ENCODE measurements around the gene EPAS1.

The EPAS1 gene

DNA sequence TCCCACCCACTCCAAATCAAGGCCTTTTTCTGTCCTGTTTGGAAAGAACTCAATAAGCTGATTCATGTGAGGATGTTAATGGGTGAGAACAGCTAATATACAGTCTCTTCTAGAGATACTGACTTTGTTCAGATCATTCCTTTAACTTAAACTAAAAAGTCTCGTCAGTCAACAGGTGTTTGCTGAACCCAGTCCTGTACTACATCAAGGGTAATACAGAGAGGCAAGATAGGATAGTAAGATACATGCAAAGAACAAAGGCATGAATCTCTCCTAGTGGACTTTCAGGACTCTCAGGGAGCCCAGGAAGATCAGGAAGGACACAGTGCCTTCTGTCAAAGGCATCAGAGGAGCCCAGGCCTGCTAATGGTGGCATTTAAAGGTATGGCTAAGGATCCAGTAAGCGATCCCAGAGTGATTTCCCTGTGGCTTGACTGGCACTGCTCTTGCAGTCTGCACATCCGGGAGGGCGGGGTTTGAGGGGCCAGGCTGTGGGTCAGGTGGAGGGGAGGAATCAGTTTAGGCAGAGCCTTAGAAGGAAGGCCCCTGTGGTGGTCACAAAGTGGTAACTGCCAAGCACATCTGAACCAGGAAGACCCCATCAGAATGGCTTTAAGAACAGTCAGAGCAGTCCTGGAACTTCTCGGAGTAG is 54.0 kb downstream of the EPAS1 start:
- Histone ChIP-seq H3K4me1 (ENCODE audit: control insufficient read depth, low read depth, low read length) (no peaks in the 10 kb centered on the region), H3K27ac (ENCODE audit: low read length) (no peak overlapping the region), H3K9me3 (ENCODE audit: control insufficient read depth, low read depth, low read length) (no peaks in the 10 kb centered on the region), H3K4me3 (ENCODE audit: low read length) (no peak overlapping the region), H3K36me3 (ENCODE audit: control insufficient read depth, low read depth, low read length) (no peaks in the 10 kb centered on the region), H3K9ac (ENCODE audit: low read length) (no peak overlapping the region), H3K27me3 (ENCODE audit: control insufficient read depth, insufficient read depth, low read length) (no peaks in the 10 kb centered on the region)

DNA sequence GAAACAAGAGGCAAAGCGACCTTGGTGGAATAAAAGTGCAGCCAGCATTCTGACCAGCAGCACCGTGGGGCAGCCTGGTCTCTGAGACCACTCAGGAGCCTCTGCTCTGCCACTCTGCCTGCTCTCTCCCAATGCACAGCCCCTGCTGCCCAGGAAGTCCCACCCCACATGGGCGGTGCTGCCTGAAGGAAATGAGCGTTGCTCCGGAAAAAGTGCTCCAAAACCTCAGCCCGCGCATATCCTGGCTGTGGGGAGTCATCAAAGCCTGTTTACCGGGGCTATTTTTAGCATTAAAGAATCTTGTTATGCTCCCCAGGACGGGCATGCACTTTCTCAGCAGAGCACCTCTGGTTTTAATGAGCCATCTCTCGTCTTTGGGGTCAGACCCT is 54.5 kb downstream of the EPAS1 start:
- Histone ChIP-seq H3K27ac (ENCODE audit: low read length) (no peak overlapping the region), H3K36me3 (ENCODE audit: control insufficient read depth, low read depth, low read length) (no peaks in the 10 kb centered on the region), H3K4me1 (ENCODE audit: control insufficient read depth, low read depth, low read length) (no peaks in the 10 kb centered on the region), H3K27me3 (ENCODE audit: control insufficient read depth, insufficient read depth, low read length) (no peaks in the 10 kb centered on the region), H3K9ac (ENCODE audit: low read length) (no peak overlapping the region), H3K9me3 (ENCODE audit: control insufficient read depth, low read depth, low read length) (no peaks in the 10 kb centered on the region), H3K4me3 (ENCODE audit: low read length) (no peak overlapping the region)

DNA sequence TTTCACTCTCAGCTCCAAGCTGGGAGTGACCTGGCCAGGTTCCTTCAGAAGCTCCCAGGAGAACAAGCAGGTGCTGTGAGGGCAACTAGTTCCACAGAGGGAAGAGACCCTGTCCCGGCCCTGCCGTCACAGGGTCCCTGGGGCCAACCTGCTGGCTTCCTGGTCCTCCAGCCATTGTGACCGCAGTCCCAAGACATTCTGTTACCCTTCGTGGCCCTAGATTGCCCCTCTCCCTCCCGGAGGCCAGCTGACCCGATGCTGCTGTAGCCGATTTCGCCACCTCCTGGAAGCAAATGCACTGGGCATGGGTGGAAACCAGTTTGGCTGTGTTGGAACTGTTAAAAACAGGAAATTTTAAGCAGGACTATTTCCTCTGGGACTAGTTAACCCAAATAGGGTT is 55.4 kb downstream of the EPAS1 start:
- Histone ChIP-seq H3K36me3 (ENCODE audit: control insufficient read depth, low read depth, low read length) (no peaks in the 10 kb centered on the region), H3K27ac (ENCODE audit: low read length) (no peak overlapping the region), H3K9me3 (ENCODE audit: control insufficient read depth, low read depth, low read length) (no peaks in the 10 kb centered on the region), H3K9ac (ENCODE audit: low read length) (no peak overlapping the region), H3K4me3 (ENCODE audit: low read length) (no peak overlapping the region), H3K4me1 (ENCODE audit: control insufficient read depth, low read depth, low read length) (no peaks in the 10 kb centered on the region), H3K27me3 (ENCODE audit: control insufficient read depth, insufficient read depth, low read length) (no peaks in the 10 kb centered on the region)

DNA sequence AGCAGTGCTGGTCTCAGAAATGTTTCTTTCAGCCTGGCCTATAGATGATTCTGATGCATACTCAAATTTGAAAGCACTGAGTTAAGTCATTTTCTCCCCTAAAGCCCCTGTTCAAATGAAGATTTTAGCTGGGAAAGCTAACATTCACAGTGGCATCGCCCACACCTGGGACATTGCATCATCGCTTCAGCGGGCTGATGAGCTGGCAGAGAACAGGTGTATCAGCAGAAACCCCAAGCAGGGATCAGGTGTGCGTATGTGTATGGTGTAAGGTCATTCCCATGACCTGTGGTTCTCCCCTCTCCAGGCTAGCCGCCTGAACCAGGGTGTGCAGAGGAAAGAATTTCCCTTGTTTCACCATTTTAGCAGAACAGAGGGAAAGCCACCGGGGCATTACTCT is 56.3 kb downstream of the EPAS1 start:
- Histone ChIP-seq H3K4me1 (ENCODE audit: control insufficient read depth, low read depth, low read length) (no peaks in the 10 kb centered on the region), H3K9me3 (ENCODE audit: control insufficient read depth, low read depth, low read length) (no peaks in the 10 kb centered on the region), H3K9ac (ENCODE audit: low read length) (no peak overlapping the region), H3K27ac (ENCODE audit: low read length) (no peak overlapping the region), H3K4me3 (ENCODE audit: low read length) (no peak overlapping the region), H3K27me3 (ENCODE audit: control insufficient read depth, insufficient read depth, low read length) (no peaks in the 10 kb centered on the region), H3K36me3 (ENCODE audit: control insufficient read depth, low read depth, low read length) (no peaks in the 10 kb centered on the region)

DNA sequence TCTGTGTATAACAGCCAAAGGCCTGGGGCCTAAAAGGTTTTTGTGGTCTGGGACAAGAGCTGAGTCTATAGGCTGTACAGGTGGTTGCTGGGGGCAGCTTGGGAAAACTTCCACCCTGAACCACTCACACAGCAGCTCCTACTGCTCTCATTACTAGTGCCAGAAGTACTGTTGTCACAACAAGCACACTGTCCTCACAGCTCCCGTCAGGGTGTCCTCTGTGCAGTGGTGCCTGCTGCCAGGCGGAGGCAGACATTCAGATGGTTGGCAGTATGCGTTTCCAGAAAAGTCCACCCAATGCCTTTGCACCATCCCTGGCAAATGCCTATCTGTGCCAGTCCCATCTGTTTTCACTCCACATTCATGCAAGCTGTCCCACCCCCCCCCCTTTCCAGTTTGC is 58.5 kb downstream of the EPAS1 start:
- no peaks in the 10 kb centered on the region for H3K27me3 ChIP-seq (ENCODE audit: control insufficient read depth, insufficient read depth, low read length)
- H3K4me1 ChIP-seq (ENCODE audit: control insufficient read depth, low read depth, low read length), result no peaks in the 10 kb centered on the region
- no peaks in the 10 kb centered on the region for H3K36me3 ChIP-seq (ENCODE audit: control insufficient read depth, low read depth, low read length)
- H3K9ac ChIP-seq (ENCODE audit: low read length), result no peak overlapping the region
- no peak overlapping the region for H3K4me3 ChIP-seq (ENCODE audit: low read length)
- H3K9me3 ChIP-seq (ENCODE audit: control insufficient read depth, low read depth, low read length), result no peaks in the 10 kb centered on the region
- no peak overlapping the region for H3K27ac ChIP-seq (ENCODE audit: low read length)

DNA sequence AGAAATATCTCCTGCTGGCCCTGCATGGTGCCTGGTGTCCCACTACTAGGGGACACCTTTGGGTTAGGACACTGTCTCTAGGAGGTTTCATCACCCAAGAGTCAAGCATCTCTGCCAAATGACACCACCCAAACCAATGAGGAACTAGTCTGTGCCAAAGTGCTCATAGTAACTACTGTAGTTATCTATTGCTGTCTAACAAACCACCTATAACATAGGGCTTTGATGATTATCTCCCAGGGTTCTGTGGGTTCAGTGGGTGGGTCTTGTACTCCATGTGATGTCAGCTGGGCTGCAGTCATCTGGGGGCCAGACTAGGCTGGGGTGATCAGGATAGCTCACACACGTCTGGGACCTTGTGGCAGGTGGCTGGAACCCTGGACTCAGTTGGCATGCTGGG is 59.8 kb downstream of the EPAS1 start:
- Histone ChIP-seq H3K27me3 (ENCODE audit: control insufficient read depth, insufficient read depth, low read length) (no peaks in the 10 kb centered on the region), H3K4me3 (ENCODE audit: low read length) (no peak overlapping the region), H3K36me3 (ENCODE audit: control insufficient read depth, low read depth, low read length) (no peaks in the 10 kb centered on the region), H3K4me1 (ENCODE audit: control insufficient read depth, low read depth, low read length) (no peaks in the 10 kb centered on the region), H3K9ac (ENCODE audit: low read length) (no peak overlapping the region), H3K9me3 (ENCODE audit: control insufficient read depth, low read depth, low read length) (no peaks in the 10 kb centered on the region), H3K27ac (ENCODE audit: low read length) (no peak overlapping the region)

DNA sequence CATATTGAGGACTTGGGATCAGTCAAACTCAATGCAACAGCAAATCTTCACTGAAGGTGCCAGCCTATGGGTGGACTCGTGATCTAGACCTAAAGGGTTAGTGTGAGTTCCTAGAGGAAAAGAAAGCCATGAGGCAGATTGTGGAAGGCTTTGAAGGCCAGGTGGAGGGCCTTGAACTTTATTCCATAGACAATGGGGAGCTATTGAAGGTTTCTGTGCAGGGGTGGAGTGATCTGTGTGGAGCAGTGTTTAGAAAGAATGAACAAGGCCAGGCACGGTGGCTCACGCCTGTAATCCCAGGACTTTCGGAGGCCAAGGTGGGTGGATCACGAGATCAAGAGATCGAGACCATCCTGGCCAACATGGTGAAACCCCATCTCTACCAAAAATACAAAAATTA is 61.5 kb downstream of the EPAS1 start:
- Histone ChIP-seq H3K4me3 (ENCODE audit: low read length) (no peak overlapping the region), H3K36me3 (ENCODE audit: control insufficient read depth, low read depth, low read length) (no peaks in the 10 kb centered on the region), H3K4me1 (ENCODE audit: control insufficient read depth, low read depth, low read length) (no peaks in the 10 kb centered on the region), H3K9me3 (ENCODE audit: control insufficient read depth, low read depth, low read length) (no peaks in the 10 kb centered on the region), H3K27ac (ENCODE audit: low read length) (no peak overlapping the region), H3K9ac (ENCODE audit: low read length) (no peak overlapping the region), H3K27me3 (ENCODE audit: control insufficient read depth, insufficient read depth, low read length) (no peaks in the 10 kb centered on the region)

DNA sequence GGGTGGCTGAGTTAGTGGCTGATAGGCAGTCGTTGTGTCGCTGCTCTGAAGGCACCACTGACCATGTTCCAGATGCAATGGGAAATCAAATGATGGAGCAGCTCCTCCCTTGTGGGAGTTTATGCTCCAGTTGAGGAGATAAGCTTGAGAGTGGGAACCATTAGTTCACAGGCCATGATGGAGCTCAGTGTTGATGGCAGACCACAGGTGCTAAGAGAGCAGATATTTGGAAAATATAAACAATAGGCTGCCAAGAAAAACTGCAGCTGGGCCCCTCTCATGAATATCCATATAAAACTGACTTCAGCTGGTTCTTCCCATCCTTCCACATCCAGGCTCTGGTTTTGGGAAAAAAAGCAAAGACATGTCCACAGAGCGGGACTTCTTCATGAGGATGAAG is 63.1 kb downstream of the EPAS1 start:
- H3K36me3 ChIP-seq (ENCODE audit: control insufficient read depth, low read depth, low read length), result no peaks in the 10 kb centered on the region
- H3K27me3 ChIP-seq (ENCODE audit: control insufficient read depth, insufficient read depth, low read length), result no peaks in the 10 kb centered on the region
- no peak overlapping the region for H3K4me3 ChIP-seq (ENCODE audit: low read length)
- H3K4me1 ChIP-seq (ENCODE audit: control insufficient read depth, low read depth, low read length), result no peaks in the 10 kb centered on the region
- no peak overlapping the region for H3K9ac ChIP-seq (ENCODE audit: low read length)
- H3K9me3 ChIP-seq (ENCODE audit: control insufficient read depth, low read depth, low read length), result no peaks in the 10 kb centered on the region
- no peak overlapping the region for H3K27ac ChIP-seq (ENCODE audit: low read length)

DNA sequence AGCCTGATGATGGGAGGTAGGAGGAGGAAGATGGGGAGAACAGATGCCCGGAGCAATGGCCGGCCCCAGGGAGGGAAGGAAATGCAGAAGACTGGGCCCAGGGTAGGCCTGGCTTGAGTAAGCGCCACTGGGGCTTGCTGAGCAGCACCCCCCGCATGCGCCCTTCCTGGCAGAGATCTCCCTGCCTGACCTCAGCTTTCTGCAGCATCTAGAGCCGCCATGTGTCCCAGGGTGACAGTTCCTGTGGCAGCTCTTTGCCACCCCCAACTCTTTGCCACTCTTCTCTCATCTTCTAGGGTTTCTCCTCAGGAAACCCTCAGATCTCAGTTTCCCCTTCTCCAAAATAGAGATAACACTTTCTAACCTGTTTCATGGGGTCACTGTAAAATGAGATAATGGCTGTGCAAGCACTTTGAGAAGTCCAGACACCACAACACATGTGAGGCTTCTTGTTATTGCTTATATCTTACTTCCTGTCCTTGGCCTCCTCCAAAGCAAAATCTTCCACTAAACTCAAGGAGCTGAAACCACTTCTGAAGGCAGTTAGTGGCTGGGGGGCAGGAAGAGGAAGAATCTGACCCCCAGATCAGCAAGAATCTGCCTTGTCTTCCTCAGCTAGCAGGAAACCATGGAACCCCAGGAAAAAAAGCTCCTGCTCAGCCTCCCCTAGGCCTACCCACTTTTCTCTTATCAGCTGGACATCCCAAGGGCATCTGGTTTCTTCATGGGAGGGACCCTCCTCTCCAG is 64.9 kb downstream of the EPAS1 start:
- Histone ChIP-seq H3K9me3 (ENCODE audit: control insufficient read depth, low read depth, low read length) (no peaks in the 10 kb centered on the region), H3K36me3 (ENCODE audit: control insufficient read depth, low read depth, low read length) (no peaks in the 10 kb centered on the region), H3K27ac (ENCODE audit: low read length) (no peak overlapping the region), H3K9ac (ENCODE audit: low read length) (no peak overlapping the region), H3K4me3 (ENCODE audit: low read length) (no peak overlapping the region), H3K27me3 (ENCODE audit: control insufficient read depth, insufficient read depth, low read length) (no peaks in the 10 kb centered on the region), H3K4me1 (ENCODE audit: control insufficient read depth, low read depth, low read length) (no peaks in the 10 kb centered on the region)

DNA sequence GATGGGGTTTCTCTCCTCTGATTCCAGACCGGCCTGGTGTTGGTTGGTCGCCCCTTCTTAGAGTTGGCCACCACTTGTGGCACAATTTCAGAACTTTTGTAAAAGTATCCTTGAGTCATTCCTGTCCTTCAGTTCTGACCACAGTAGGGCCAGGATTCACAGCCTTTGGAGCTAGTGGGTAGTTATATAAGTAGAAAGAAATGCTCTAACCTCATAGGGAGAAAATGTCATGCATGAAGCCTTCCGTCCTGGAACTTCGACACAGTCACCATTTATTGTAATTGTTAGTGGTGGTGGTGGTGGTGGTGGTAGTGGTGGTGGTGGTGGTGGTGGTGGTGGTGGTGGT is 65.4 kb downstream of the EPAS1 start:
- Histone ChIP-seq H3K9me3 (ENCODE audit: control insufficient read depth, low read depth, low read length) (no peaks in the 10 kb centered on the region), H3K4me3 (ENCODE audit: low read length) (no peak overlapping the region), H3K27me3 (ENCODE audit: control insufficient read depth, insufficient read depth, low read length) (no peaks in the 10 kb centered on the region), H3K4me1 (ENCODE audit: control insufficient read depth, low read depth, low read length) (no peaks in the 10 kb centered on the region), H3K36me3 (ENCODE audit: control insufficient read depth, low read depth, low read length) (no peaks in the 10 kb centered on the region), H3K9ac (ENCODE audit: low read length) (no peak overlapping the region), H3K27ac (ENCODE audit: low read length) (no peak overlapping the region)

DNA sequence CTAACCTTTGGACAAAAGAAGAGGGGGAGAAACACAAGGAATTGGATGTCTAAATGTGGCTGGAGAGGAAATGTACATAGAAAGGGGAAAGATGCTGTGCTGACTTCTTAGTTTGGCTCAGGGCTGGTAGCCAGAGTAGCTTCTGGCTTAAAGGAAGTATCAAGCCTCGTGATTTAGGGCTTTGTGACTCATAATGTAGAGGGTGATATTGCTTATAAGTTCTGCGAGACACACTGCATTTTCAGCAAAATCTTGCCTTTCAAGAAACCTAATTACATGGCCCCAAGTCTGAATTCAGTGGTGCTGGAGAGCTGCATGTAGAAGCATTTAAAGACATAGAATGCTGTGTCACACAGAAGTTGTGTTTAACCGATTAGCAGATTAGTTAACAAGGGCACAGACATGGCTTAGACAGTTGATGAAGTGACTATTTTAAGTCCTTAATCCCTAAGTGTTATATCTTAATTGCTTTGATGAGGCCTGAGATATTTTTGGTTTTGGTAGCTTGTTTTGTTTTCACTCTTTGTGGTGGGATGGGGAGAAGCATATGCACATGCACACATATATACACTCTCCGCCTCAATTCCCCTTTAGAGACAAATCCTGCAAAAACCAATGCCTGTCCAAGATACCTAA is 66.4 kb downstream of the EPAS1 start:
- Histone ChIP-seq H3K4me3 (ENCODE audit: low read length) (no peak overlapping the region), H3K4me1 (ENCODE audit: control insufficient read depth, low read depth, low read length) (no peaks in the 10 kb centered on the region), H3K27ac (ENCODE audit: low read length) (no peak overlapping the region), H3K27me3 (ENCODE audit: control insufficient read depth, insufficient read depth, low read length) (no peaks in the 10 kb centered on the region), H3K9me3 (ENCODE audit: control insufficient read depth, low read depth, low read length) (no peaks in the 10 kb centered on the region), H3K36me3 (ENCODE audit: control insufficient read depth, low read depth, low read length) (no peaks in the 10 kb centered on the region), H3K9ac (ENCODE audit: low read length) (no peak overlapping the region)

All from iPS-18a (cell line).